ENCODE data around the gene CPNE8.

CPNE8 gene

GRCh38 chr12:38898001-38898684 lies 7.2 kb downstream of the CPNE8 start:
- no peak for DNase-seq

GRCh38 chr12:38895446-38895845 lies 9.9 kb downstream of the CPNE8 start:
- DNase-seq, result no peak

- DNase-seq, result no peak
Measured at GRCh38 chr12:38892976-38893375, 12.4 kb downstream of the CPNE8 start.

- DNase-seq, result no peak
Measured at GRCh38 chr12:38892087-38892786, 13.2 kb downstream of the CPNE8 start.

GRCh38 chr12:38890102-38890855 lies 15.1 kb downstream of the CPNE8 start:
- no peak for DNase-seq

GRCh38 chr12:38889297-38889815 lies 16.0 kb downstream of the CPNE8 start:
- DNase-seq, result no peak

GRCh38 chr12:38887770-38888169 lies 17.6 kb downstream of the CPNE8 start:
- DNase-seq, result no peak

- no peak for DNase-seq
Measured at GRCh38 chr12:38886931-38887330, 18.5 kb downstream of the CPNE8 start.

- peak in 2 of 56 donors; percentile 1 to 47 for DNase-seq
Measured at GRCh38 chr12:38886064-38886463, 19.3 kb downstream of the CPNE8 start.

GRCh38 chr12:38884666-38885065 lies 20.7 kb downstream of the CPNE8 start:
- no peak for DNase-seq

- no peak for DNase-seq
Measured at GRCh38 chr12:38883629-38884134, 21.7 kb downstream of the CPNE8 start.

- no peak for DNase-seq
Measured at GRCh38 chr12:38880288-38880687, 25.1 kb downstream of the CPNE8 start.

GRCh38 chr12:38878986-38879385 lies 26.4 kb downstream of the CPNE8 start:
- DNase-seq, result no peak

GRCh38 chr12:38878333-38878705 lies 27.1 kb downstream of the CPNE8 start:
- DNase-seq, result no peak

GRCh38 chr12:38875586-38876228 lies 29.7 kb downstream of the CPNE8 start:
- DNase-seq, result no peak

GRCh38 chr12:38872561-38872960 lies 32.8 kb downstream of the CPNE8 start:
- no peak for DNase-seq

GRCh38 chr12:38872156-38872555 lies 33.2 kb downstream of the CPNE8 start:
- no peak for DNase-seq

GRCh38 chr12:38869036-38869435 lies 36.4 kb downstream of the CPNE8 start:
- DNase-seq, result no peak

GRCh38 chr12:38850461-38850860 lies 54.9 kb downstream of the CPNE8 start:
- no peak for DNase-seq

GRCh38 chr12:38847247-38847646 lies 58.1 kb downstream of the CPNE8 start:
- DNase-seq, result no peak

- DNase-seq, result no peak
Measured at GRCh38 chr12:38844267-38844666, 61.1 kb downstream of the CPNE8 start.

Measured in nucleus accumbens (tissue), 56 donors.